ENCODE data around the gene CKS1B. TPM values are rescaled to one million over a fixed set of nuclear protein-coding genes. Genes with fewer than 3 reads are reported as not detected.

The CKS1B gene
- polyA plus RNA-seq, 2 of the 4 experiments (the other 2 are of a cell fraction): 356 to 725 TPM

- TF ChIP-seq KDM1A (IDR thresholded peaks at IDR 0.05; ENCODE audit: low read depth): no peak
- TF ChIP-seq EHMT2 (IDR thresholded peaks at IDR 0.05; ENCODE audit: low read depth): no peak
- TF ChIP-seq RCOR1 (IDR thresholded peaks at IDR 0.05; ENCODE audit: low read depth, low read length): no peak
- no peak for TF ChIP-seq EHF (CRISPR knock-in tag; IDR thresholded peaks at IDR 0.05)
- TF ChIP-seq, protein P1, sequence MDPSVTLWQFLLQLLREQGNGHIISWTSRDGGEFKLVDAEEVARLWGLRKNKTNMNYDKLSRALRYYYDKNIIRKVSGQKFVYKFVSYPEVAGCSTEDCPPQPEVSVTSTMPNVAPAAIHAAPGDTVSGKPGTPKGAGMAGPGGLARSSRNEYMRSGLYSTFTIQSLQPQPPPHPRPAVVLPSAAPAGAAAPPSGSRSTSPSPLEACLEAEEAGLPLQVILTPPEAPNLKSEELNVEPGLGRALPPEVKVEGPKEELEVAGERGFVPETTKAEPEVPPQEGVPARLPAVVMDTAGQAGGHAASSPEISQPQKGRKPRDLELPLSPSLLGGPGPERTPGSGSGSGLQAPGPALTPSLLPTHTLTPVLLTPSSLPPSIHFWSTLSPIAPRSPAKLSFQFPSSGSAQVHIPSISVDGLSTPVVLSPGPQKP (IDR thresholded peaks at IDR 0.05; ENCODE audit: low read depth, low read length): no peak
- no peak for TF ChIP-seq TP53 (CRISPR knock-in tag; IDR thresholded peaks at IDR 0.05)
- no peak for TF ChIP-seq MAZ (IDR thresholded peaks at IDR 0.05; ENCODE audit: borderline replicate concordance, low read depth, low read length)
- TF ChIP-seq ESRRA (IDR thresholded peaks at IDR 0.05; ENCODE audit: borderline replicate concordance, low read length): no peak
- peak; percentile 24; the same call in 1 of the 2 replicates for TF ChIP-seq POLR2A (IDR thresholded peaks at IDR 0.05; ENCODE audit: low read length)
- TF ChIP-seq JUN (IDR thresholded peaks at IDR 0.05): peak in 1 of 2 experiments; percentile 47; a peak in 1 of 5 replicates
- peak; percentile 28 for TF ChIP-seq CHD2 (IDR thresholded peaks at IDR 0.05; ENCODE audit: low read length, partially characterized antibody)
- TF ChIP-seq HOXB5 (CRISPR knock-in tag; IDR thresholded peaks at IDR 0.05): peak; percentile 71; the same call in 1 of the 2 replicates
- TF ChIP-seq, protein P2, sequence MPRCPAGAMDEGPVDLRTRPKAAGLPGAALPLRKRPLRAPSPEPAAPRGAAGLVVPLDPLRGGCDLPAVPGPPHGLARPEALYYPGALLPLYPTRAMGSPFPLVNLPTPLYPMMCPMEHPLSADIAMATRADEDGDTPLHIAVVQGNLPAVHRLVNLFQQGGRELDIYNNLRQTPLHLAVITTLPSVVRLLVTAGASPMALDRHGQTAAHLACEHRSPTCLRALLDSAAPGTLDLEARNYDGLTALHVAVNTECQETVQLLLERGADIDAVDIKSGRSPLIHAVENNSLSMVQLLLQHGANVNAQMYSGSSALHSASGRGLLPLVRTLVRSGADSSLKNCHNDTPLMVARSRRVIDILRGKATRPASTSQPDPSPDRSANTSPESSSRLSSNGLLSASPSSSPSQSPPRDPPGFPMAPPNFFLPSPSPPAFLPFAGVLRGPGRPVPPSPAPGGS (IDR thresholded peaks at IDR 0.05): 0 out of 3 replicates have a peak, but pooled peaks have one; percentile 67
- peak; percentile 69 for TF ChIP-seq KDM5A (IDR thresholded peaks at IDR 0.05)
Measured at GRCh38 chr1:154974102-154974807, at the start of gene CKS1B (continued).

DNA sequence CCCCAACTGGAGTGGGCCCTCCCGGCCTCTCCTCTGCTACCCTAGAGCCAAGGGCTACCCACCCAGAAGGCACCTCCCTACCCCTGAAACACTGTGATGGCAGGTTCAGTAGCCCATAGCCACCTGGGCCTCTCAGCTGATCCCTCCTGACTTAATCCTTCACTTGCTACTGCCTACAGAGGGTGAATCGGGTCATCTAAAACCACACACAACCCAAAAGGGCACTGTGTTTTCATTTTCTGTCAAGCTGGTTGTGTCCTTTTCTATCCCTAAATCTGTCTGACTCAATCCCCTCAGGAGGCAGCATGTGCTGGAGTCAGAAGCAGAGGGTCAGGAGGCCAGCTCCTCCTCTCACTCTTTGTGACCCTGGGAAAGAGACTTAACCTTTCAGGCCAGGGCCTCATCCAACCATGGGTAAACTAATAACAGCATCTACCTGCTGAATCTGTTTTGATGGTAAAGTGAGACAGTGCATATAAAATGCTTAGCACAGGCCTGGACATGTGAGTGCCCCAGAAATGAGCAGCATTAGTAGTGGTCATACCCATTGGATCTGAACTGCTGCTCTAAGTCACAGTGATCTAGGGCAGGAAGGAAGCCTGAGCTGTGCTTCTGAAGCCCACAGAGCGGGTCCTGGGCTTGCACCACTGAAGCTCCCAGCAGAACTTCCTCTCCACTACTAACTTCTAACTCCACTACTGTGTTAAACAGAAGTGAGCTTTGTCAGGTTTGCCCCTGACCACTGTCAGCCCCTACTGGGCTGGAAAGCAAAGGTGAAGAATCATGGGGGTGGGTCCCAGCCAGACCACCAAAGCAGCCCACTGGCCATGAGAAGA is 48.9 kb upstream of the CKS1B start:
- POLR2A ChIA-PET: no interaction called here
- WGBS (ENCODE audit: missing lambda C conversion rate): 92% methylated on average over 3 of the region's 3 CpGs
- no peak for ATAC-seq

GRCh38 chr1:154926201-154926600 is 48.3 kb upstream of the CKS1B start:
- DNase-seq (ENCODE audit: low read depth in 1 of 2, low spot score in 1 of 2): no peak
- ChIA-PET POLR2A (no interaction called here), CTCF (interaction anchor here (1.0 to 2.3 kb wide), 5 partner anchors 10 to 257 kb away, joined by 3 to 10 read pairs (median 4); partner anchors contain the start of gene PMVK)
- Histone ChIP-seq H3K4me3 (no peak overlapping the region), H3K27ac (no peak overlapping the region), H3K4me2 (no peak overlapping the region), H3K4me1 (no peaks in the 10 kb centered on the region), H3K9me3 (no peaks in the 10 kb centered on the region)
- WGBS (ENCODE audit: missing lambda C conversion rate): 90% methylated on average over 13 of the region's 13 CpGs
- no peak for TF ChIP-seq E2F6 (IDR thresholded peaks at IDR 0.05; ENCODE audit: borderline replicate concordance, low read depth)
- no peak for ATAC-seq
- no peak for FAIRE-seq

More for the DNA sequence above, 48.9 kb upstream of the CKS1B start:
- Histone ChIP-seq H3K4me1 (no peaks in the 10 kb centered on the region), H3K27ac (no peak overlapping the region), H3K9me3 (no peaks in the 10 kb centered on the region), H3K4me2 (no peak overlapping the region), H3K4me3 (no peak overlapping the region)
- no peak for FAIRE-seq
- no peak for DNase-seq (ENCODE audit: low read depth in 1 of 2, low spot score in 1 of 2)
- TF ChIP-seq MAFK (IDR thresholded peaks at IDR 0.05; ENCODE audit: partially characterized antibody): no peak
- CTCF ChIA-PET: interaction anchor here (0.6 to 2.3 kb wide), 7 partner anchors 9 to 948 kb away, joined by 3 to 10 read pairs (median 4); partner anchors contain the start of gene PMVK
